Measurements from ENCODE around the gene SLC6A13. TPM values are rescaled to one million over a fixed set of nuclear protein-coding genes. Genes with fewer than 3 reads are reported as not detected.

SLC6A13 gene
- total and polyA plus RNA-seq, 2 of the 13 experiments (the other 11 are each of a cell fraction or from before 2014, with no cell fraction given) = 0.05 to 0.15 TPM

- TF ChIP-seq SP140L (CRISPR knock-in tag; IDR thresholded peaks at IDR 0.05; ENCODE audit: borderline replicate concordance) (peak; percentile 65; the same call in 1 of the 2 replicates), RFXANK (CRISPR knock-in tag; IDR thresholded peaks at IDR 0.05) (no peak), IRF2 (CRISPR knock-in tag; IDR thresholded peaks at IDR 0.05) (peak; percentile 94), ZNF138 (CRISPR knock-in tag; IDR thresholded peaks at IDR 0.05; ENCODE audit: low read depth) (no peak; the same call in 1 of the 2 replicates), ZBTB7A (CRISPR knock-in tag; IDR thresholded peaks at IDR 0.05) (peak; percentile 79; the same call in 1 of the 2 replicates), FOSL1 (CRISPR knock-in tag; IDR thresholded peaks at IDR 0.05; ENCODE audit: borderline replicate concordance) (0 out of 2 replicates have a peak, but pooled peaks have one; percentile 14), ZNF562 (CRISPR knock-in tag; IDR thresholded peaks at IDR 0.05; ENCODE audit: borderline replicate concordance) (no peak), ZFYVE20 (CRISPR knock-in tag; IDR thresholded peaks at IDR 0.05; ENCODE audit: borderline replicate concordance, low read depth) (no peak), NFE2L2 (IDR thresholded peaks at IDR 0.05; ENCODE audit: low read length) (no peak), ZNF20 (CRISPR knock-in tag; IDR thresholded peaks at IDR 0.05) (no peak), DNMT1 (CRISPR knock-in tag; IDR thresholded peaks at IDR 0.05) (0 out of 2 replicates have a peak, but pooled peaks have one; percentile 53), ZNF776 (CRISPR knock-in tag; IDR thresholded peaks at IDR 0.05) (no peak), TBL1XR1 (IDR thresholded peaks at IDR 0.05; ENCODE audit: borderline replicate concordance, low read length, partially characterized antibody) (peak; percentile 98), ZSCAN22 (CRISPR knock-in tag; IDR thresholded peaks at IDR 0.05) (peak; percentile 78), ZFP62 (CRISPR knock-in tag; IDR thresholded peaks at IDR 0.05) (no peak), ARID2 (CRISPR knock-in tag; IDR thresholded peaks at IDR 0.05; ENCODE audit: borderline replicate concordance) (0 out of 2 replicates have a peak, but pooled peaks have one; percentile 43), SMAD1 (CRISPR knock-in tag; IDR thresholded peaks at IDR 0.05; ENCODE audit: borderline replicate concordance, low read depth) (peak; percentile 81; the same call in 1 of the 2 replicates), FLYWCH1 (CRISPR knock-in tag; IDR thresholded peaks at IDR 0.05) (no peak), MAZ (IDR thresholded peaks at IDR 0.05; ENCODE audit: borderline replicate concordance, low read depth, low read length) (peak; percentile 36; the same call in 1 of the 2 replicates), MAZ (CRISPR knock-in tag; IDR thresholded peaks at IDR 0.05; ENCODE audit: low read depth) (peak; percentile 88), THRA (CRISPR knock-in tag; IDR thresholded peaks at IDR 0.05; ENCODE audit: borderline replicate concordance) (peak; percentile 98), ZNF652 (CRISPR knock-in tag; IDR thresholded peaks at IDR 0.05; ENCODE audit: borderline replicate concordance, low read depth) (peak; percentile 60; the same call in 1 of the 2 replicates), NRL (CRISPR knock-in tag; IDR thresholded peaks at IDR 0.05; ENCODE audit: borderline replicate concordance) (peak; percentile 96), ZNF703 (CRISPR knock-in tag; IDR thresholded peaks at IDR 0.05; ENCODE audit: borderline replicate concordance) (peak; percentile 99), FOXO1 (CRISPR knock-in tag; IDR thresholded peaks at IDR 0.05) (peak; percentile 99)
- TF ChIP-seq, protein P1, sequence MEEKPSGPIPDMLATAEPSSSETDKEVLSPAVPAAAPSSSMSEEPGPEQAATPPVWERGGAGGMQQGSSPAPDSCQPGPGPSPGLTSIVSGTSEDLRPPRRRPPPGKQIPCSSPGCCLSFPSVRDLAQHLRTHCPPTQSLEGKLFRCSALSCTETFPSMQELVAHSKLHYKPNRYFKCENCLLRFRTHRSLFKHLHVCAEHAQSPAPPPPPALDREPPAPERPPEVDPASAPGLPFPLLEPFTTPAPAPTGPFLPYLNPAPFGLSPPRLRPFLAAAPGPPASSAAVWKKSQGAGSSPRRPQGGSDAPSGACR (CRISPR knock-in tag; IDR thresholded peaks at IDR 0.05) = peak; percentile 99
- TF ChIP-seq, protein P2, sequence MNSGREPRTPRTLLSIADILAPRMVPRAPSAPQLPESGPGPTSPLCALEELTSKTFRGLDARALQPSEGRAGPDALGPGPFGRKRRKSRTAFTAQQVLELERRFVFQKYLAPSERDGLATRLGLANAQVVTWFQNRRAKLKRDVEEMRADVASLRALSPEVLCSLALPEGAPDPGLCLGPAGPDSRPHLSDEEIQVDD (CRISPR knock-in tag; IDR thresholded peaks at IDR 0.05; ENCODE audit: borderline replicate concordance) = no peak
Observed at GRCh38 chr12:210277-211141, 52.1 kb downstream of the SLC6A13 start (continued).
